GM19452 (cell line): ENCODE results near the gene ZNF485.
A peak's percentile ranks its signal among the peaks of the same experiment; 100 is the strongest.
"Not testable (repeated sequence)": the region's sequence is repeated elsewhere in the genome, so short reads cannot be mapped to it uniquely, and the experiment has no call there.

ENCODE experiments used
- ATAC-seq: cut with Tn5 transposase; IDR thresholded peaks from one replicate; pipeline ENCODE4 v1.9.1; 2021; ENCODE audit not compliant: unreplicated experiment

ZNF485 gene

DNA sequence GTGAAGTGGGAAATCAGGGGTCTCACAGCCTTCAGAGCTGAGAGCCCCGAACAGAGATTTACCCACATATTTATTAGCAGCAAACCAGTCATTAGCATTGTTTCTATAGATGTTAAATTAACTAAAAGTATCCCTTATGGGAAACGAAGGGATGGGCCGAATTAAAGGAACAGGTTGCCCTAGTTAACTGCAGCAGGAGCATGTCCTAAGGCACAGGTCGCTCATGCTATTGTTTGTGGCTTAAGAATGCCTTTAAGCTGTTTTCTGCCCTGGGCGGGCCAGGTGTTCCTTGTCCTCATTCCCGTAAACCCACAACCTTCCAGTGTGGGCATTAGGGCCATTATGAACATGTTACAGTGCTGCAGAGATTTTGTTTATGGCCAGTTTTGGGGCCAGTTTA is 4.7 kb upstream of the ZNF485 start:
- ATAC-seq: not testable (repeated sequence)

DNA sequence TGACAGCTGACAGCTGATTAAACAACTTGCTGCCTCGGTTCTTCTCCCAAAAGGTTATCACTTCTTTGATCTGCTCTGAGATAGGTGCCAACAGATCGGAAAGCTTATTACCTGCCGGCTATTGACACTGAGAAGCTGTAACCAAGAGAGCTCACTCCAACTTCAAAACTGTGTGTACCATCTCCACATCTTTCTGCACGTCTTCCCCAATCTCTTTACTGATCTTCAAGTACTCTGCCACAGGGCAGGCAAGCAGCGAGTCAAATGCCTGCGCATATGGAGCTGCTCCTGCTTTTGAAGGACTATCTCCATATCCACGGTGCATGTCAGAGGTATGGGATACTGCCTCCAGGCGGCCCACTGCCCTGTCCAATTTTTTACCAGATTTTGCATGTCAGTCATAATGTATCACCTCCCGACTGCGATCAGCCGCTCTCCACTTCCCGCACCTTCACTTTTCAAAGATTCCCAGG is 352 bp upstream of the ZNF485 start:
- ATAC-seq: peak; percentile 10

DNA sequence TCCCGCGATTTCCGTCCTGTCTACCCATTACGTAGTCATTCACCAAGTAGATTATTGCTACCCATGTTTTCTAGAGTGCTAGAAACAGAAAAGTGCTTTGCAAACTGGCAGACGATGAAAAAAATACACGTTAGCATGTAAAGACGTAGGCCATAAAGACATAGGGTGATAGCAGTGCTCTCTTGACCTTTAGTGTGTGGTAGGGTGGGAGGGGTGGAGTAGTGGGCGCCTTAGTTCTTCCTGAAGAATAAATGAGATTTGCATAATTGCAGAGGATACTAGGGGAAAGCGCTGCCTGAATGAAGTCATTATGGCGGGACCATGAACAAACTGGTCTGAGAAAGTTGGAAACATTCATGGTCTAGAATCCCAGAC is 948 bp downstream of the ZNF485 start:
- no peak for ATAC-seq

DNA sequence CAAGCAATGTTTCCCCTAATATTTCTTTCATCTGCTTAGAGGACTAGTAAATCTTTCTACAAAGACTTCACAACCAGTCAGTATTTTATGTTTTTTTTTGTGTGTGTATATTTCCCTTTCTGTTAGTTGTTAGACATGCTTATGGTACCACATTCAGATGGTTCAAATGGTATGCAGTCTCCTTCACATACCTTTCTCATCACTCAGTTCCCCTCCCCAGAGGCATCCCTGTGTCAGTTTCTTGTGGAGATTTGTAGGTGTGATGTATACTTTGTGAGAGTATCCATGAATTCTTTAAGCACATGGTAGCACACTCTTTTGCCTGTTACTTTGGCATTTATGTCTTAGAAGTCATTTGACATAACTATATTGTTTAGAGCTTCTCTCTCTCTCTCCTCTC is 4.4 kb downstream of the ZNF485 start:
- no peak for ATAC-seq

DNA sequence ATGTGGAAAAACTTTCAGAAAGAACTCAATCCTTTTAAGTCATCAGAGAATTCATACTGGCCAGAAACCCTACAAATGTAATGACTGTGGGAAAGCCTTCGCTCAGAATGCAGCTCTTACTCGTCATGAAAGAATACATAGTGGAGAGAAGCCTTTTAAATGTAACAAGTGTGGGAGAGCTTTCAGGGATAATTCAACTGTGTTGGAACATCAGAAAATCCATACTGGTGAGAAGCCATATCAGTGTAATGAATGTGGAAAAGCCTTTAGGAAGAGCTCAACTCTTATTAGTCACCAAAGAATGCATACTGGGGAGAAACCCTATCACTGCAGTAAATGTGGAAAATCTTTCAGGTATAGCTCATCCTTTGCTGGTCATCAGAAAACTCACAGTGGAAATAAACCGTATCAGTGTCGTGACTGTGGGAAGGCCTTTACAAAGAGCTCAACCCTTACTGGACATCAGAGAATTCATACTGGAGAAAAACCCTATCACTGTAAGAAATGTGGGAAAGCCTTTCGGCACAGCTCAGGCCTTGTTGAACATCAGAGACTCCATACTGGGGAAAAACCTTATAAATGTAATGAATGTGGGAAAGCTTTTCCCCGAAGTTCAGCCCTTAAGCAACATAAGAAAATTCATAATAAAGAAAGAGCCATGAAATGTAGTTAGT is 10.6 kb downstream of the ZNF485 start:
- ATAC-seq: no peak

DNA sequence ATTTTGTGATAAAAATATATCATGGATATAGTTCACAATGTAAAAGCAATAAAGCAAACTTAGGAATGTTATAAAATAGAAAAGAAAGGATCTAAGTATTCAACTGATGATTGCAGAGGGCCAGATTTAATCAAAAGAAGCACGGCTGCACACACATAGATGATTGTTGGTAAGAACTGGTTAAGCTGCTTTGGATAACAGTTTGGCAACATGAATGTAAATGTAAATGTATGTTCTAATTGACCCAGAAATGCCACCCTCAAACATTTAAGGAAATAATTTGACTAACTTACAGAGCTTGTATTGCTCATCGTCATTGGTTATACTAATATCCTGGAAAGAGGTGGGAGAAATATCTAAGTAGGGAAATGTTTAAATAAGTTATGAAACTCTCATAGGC is 13.1 kb downstream of the ZNF485 start:
- ATAC-seq: no peak

DNA sequence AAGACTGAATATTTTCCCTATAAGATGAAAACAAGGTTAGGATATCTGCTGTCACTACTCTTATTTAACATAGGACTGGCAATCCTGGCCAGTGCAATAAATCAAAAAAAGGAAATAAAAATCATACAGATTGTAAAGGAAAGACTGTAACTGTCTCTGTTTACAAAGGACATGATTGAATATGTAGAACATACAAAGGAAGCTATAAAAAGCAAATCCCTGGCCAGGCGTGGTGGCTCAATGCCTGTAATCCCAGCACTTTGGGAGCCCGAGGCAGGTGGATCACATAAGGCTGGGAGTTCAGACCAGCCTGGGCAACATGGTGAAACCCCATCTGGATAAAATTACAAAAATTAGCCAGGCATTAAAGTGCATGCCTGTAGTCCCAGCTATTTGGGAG is 15.8 kb downstream of the ZNF485 start:
- ATAC-seq: no peak

DNA sequence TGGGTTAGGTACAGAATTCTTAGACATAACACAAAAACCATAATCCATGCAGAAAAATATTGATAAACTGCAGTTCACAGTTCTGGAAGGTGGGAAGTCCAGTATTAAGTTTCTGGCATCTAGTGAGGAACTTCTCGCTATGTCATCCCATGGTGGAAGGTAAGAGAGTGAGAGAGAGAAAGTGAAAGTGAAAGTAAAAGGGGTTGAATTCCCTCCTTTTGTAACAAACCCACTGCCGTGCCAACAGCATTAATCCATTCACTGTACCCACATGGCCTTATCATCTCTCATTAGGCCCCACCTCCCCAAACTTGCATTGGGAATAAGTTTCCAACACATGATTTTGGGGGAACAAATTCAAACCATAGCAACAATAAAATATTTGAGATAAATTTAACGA is 17.1 kb downstream of the ZNF485 start:
- ATAC-seq: no peak

DNA sequence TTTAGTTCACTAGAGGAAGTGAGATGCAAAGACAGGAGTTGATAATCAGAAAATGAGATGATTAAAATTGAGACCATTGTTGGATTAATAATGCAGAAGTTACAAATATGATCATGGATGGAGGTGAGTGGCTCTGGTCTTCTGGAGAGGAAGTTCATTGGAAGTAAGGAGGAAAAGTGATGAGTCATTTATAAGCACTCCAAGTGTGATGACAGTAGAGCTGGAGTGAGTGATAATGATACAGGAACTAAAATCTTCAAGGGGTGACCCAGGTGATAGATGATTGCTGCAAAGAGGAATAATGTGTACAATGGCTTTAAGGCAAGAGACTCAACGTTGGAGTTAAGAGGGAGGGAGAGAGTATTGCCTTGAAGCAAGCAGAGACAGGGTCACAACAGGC is 21.7 kb downstream of the ZNF485 start:
- ATAC-seq: no peak

DNA sequence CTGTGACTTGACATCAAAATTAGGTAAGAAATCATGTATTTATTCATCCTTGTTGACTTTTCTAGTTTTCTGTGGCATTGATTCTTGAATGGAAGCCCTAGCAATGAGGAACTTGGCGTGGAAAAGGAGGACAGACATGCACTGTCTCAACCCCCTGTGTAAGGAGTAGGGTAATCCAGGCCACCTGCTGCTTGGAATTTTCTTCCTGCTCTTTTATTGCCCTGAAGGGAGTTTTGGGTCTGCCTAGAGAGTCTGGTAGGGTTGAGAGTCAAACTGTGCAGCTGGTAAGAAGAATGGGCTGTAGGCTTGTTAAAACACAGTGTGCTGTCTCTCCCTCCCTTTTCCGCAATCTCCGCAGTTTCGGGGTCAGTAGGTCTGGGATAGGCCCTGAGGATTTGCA is 22.7 kb downstream of the ZNF485 start:
- no peak for ATAC-seq

DNA sequence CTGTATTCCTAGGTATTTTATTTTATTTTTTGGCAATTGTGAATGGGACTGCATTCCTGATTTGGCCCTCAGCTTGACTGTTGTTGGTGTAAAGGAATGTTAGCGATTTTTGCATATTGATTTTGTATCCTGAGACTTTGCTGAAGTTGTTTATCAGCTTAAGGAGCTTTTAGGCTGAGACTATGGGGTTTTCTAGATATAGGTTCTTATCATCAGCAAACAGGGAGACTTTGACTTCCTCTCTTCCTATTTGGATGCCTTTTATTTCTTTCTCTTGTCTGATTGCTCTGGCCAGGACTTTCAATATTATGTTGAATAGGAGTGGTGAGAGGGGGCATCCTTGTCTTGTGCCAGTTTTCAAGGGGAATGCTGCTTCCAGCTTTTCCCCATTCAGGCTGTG is 29.6 kb downstream of the ZNF485 start:
- not testable (repeated sequence) for ATAC-seq

DNA sequence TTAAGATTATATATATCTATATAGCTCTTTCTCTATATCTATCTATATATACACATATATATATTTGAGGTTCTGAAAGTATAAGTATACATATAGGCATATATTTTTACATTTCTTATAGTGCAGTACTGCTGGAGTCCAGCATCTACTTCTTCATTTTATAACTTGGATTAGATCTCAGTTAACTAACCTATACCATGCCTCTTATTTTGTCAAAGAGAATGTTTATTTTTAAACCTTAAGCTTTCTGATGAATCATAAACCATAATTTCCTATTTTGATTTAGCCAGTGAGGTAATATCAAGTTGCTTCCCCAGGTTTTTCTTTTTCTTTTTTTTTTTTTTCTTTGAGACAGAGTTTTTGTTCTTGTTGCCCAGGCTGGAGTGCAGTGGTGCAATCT is 34.4 kb downstream of the ZNF485 start:
- ATAC-seq: no peak

DNA sequence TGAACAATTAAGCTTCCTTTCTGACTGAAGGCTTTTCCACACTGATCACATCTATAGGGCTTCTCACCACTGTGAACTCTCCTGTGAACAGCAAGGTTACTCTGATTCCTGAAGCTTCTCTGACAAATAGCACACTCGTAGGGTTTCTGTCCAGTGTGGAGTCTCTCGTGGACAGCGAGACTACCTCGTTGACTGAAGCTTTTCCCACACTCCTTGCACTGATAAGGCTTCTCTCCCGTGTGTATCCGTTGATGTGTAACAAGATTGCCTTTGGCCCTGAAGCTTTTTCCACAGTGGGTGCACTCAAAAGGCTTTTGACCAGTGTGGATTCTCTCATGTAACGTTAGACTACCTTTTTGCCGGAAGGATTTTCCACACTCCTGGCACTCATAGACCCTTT is 38.0 kb downstream of the ZNF485 start:
- ATAC-seq: no peak

DNA sequence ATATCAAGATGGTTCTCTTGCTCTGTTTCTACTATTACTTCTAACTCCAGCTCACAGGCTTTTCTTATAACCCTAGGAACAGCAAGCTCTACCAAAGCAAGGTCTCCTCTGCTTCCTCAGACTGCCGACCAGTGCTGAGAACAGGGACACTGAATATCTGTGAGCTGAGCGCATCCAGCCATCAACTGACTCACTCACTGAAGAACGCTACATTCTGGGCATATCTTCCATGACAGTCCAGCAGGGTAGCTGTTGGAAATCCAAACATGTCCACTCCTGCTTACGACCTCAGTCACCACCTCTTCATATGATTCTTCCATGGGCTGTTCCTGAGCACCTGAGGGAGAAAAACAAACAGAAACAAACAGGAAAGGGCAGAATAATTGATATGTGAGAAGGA is 39.6 kb downstream of the ZNF485 start:
- no peak for ATAC-seq

DNA sequence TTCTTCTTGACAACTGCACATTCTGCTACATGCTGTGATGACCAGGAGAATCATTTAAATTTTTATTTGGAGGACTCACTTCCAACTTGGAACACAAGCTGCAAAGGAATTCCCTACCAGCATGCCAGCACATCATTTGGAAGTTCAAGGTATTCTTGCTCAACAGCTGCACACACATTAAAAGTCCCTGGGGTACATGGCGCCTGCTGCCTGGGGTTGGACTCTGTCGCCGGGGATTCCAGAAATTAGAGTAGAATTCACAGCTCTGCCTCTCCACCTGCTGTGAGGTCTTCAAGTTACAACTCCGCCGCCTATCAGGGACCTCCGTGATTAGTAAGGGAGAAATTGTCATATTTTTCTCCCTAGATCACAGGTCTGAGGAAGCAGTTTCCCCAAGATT is 41.3 kb downstream of the ZNF485 start:
- ATAC-seq: no peak

DNA sequence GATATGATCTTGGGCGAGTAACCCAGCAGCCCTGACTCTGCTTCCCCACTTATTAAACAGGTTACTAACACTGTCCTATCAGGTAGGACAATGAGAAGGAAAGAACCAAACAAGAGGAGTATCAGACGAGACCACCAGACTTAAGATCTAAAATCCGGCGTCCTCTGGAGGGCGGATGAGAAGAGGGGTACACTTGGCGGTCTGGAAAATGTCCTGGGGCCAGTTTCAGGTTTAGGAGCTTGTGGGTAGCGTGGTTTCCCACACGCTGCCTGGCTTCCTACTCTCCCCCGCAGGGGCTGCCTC is 41.8 kb downstream of the ZNF485 start:
- no peak for ATAC-seq

DNA sequence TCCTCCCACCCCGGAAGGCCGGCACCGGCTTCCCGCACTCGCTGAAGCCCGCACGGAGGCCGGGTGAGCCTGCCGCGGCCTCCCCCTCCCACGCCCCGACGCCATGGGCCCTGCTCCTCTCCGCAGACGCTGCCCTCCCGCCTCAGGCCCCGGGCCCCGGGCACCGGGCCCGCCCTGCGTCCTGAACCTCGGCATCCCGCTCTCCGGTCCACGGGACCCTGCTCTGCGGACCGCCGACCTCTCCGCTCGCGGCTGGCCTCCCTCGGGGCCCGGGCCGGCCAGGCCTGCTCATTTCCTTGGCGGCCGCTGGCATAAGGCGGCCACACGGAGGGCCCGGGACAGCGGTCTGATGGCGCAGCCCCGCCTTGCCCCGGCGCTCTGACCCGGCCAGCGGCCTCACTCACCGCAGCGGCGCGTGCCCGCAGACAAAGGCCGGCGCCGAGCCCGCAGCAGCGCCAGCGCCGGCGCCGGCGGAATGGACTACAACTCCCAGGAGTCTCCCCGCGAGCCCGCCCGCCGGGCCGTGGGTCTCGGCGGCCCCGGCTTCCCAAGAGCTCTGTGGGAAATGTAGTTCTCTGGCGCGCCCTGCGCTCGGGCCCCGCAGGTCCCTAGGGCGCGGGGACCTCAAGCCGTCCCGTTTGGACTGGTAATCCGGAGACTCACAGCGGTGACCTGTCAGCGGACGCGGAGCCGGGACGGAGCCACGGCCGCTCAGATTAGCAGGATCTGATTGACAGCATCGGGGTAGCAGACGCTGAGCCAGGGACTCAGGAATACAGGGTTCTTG is 42.4 kb downstream of the ZNF485 start, which contains the start of gene ZNF32:
Gene ZNF32 (minus strand): TSS at position 484 of the 787 bp plus-strand sequence. CDS start 2,748 bp downstream, outside the sequence.
- peak; percentile 100 for ATAC-seq

DNA sequence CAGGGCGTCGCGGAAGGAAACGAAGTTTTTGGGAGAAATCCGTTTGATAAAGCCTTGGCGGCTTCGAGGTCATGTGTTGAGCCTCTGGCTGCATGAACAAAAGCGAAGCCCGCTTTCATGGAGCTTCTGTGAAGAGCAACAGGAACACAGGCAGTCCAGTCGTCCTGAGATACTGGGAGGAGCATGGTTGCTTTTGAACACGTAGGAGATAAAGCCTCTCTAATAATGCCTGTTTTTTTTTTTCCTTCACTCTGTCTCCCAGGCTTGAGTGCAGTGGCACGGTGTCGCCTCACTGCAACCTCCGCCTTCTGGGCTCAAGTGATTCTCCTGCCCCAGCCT is 42.9 kb downstream of the ZNF485 start:
- ATAC-seq: no peak

DNA sequence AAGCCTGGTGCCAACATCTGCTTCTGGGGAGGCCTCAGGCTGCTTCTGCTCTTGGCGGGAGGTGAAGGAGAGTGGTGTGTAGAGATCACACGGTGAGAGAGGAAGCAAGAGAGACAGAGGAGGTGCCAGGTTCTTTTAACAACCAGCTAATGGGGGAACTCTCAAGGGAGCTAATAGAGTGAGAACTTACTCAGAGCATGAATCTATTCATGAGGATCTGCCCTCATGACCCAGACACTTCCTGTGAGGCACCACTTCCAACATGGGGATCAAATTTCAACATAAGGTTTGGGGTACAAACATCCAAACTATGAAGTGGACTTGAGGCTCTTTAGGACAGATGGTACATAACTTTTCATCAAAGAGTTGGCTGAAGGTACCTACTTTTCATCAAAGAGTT is 47.5 kb downstream of the ZNF485 start:
- ATAC-seq: no peak

DNA sequence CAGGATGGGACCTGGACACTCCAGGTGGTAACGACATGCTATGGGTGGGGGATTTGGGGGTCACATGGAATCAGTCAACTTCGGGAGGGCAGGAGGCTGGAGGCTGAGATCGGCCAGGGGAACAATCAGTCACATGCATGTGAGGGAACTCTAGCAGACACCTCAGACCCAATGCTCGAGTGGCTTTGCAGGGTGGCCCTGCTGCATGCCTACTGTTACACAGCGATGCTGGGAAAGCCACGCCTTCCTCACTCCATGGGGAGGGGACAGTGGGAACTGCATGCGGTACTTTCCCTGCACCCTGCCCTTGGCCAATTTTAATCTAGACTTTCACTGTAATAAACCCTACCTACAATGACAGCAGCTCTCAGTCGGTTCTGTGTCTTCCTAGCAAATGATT is 49.1 kb downstream of the ZNF485 start:
- ATAC-seq: no peak

DNA sequence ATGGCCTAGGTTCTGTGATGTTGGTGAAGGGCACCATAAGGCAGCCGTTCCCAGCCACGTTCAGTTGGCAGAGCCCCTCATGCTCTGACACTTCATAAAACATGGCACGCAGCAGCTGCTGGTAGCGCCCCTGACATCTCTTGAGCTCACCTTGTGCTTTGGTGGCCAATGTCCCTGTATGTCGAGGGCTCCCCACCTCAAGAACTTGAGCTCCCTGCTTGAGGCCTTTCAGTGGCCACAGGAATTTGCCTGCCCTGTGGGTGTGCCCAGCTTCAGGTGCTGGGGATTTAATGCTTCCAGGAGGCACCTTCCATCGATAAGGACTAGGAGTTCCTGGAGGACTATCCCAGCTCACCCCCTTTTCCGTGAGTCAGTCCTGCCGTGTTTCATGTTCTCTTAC is 52.0 kb downstream of the ZNF485 start:
- ATAC-seq: no peak

DNA sequence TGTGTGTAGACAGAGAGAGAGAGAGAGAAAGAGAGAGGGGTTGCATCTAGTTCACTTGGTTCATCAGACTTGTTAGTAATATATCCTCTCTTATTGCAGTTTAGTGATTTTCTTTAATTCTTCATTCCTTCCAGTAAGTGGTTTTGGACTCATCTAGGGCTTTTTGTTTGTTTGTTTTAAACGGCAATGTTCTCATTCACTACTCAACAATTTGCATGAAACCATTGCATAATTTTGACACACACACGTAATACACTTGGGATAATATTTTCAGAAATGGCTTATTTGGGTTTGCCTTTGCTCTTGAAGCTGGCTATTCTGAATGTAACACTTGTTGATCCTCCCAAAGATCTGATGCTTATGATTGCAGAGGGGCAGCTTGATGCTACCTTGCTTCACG is 58.8 kb downstream of the ZNF485 start:
- no peak for ATAC-seq

DNA sequence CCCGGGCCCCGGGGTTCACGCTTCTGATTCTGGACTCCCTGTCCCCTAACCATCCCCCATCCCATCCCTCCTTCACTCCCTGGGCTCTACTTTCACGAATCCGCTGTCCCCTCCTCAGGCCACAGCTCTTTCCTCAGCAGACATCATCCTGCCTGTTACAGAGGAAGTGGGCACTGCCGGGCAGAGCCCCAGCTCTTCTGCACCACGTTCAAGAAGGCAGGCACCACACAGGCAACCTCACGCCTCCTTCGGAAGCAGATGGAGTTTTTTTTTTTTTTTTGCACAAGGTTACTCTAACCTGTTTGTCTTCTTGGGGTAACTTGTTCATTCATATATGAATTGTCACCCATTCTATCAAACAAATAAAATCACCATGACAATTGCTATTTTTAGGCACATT is 60.3 kb downstream of the ZNF485 start:
- ATAC-seq: no peak
